ENCODE data around the gene XIRP1. TPM values are rescaled to one million over a fixed set of nuclear protein-coding genes. Genes with fewer than 3 reads are reported as not detected.

The XIRP1 gene
- polyA plus RNA-seq, 1 experiment, result 0.04 TPM

GRCh38 chr3:39168156-39168780, 24.1 kb downstream of the XIRP1 start:
- DNase-seq (ENCODE audit: low read depth), result no peak
- Histone ChIP-seq H3K27me3 (ENCODE audit: control insufficient read depth, insufficient read depth, low read length) (no peaks in the 10 kb centered on the region), H3K36me3 (ENCODE audit: control insufficient read depth, insufficient read depth, low read length) (no peaks in the 10 kb centered on the region), H3K4me3 (ENCODE audit: low read depth, low read length) (no peak overlapping the region)
- ChIA-PET POLR2A (interaction anchor here (2.3 kb wide), 1 partner anchor 10 kb away, joined by 8 read pairs; no protein-coding TSS in a partner anchor), CTCF (interaction anchor here (1.6 to 3.9 kb wide), 3 partner anchors 8 to 42 kb away, joined by 5 to 19 read pairs (median 17); no protein-coding TSS in a partner anchor)
- TF ChIP-seq CTCF (IDR thresholded peaks at IDR 0.05; ENCODE audit: insufficient read depth, low read depth, low read length), result no peak

GRCh38 chr3:39166932-39167532, 25.4 kb downstream of the XIRP1 start:
- DNase-seq (ENCODE audit: low read depth), result peak; percentile 94
- Histone ChIP-seq H3K4me3 (ENCODE audit: low read depth, low read length) (no peak overlapping the region), H3K27me3 (ENCODE audit: control insufficient read depth, insufficient read depth, low read length) (no peaks in the 10 kb centered on the region), H3K36me3 (ENCODE audit: control insufficient read depth, insufficient read depth, low read length) (no peaks in the 10 kb centered on the region)
- TF ChIP-seq CTCF (IDR thresholded peaks at IDR 0.05; ENCODE audit: insufficient read depth, low read depth, low read length), result no peak
- POLR2A ChIA-PET, result interaction anchor here (0.6 to 2.3 kb wide), 2 partner anchors 11 to 217 kb away, joined by 3 to 8 read pairs; no protein-coding TSS in a partner anchor
- CTCF ChIA-PET, result interaction anchor here (1.6 to 3.9 kb wide), 3 partner anchors 10 to 41 kb away, joined by 5 to 19 read pairs (median 17); no protein-coding TSS in a partner anchor

GRCh38 chr3:39166134-39166710, 26.2 kb downstream of the XIRP1 start:
- no peaks in the 10 kb centered on the region for H3K36me3 ChIP-seq (ENCODE audit: control insufficient read depth, insufficient read depth, low read length)
- DNase-seq (ENCODE audit: low read depth), result peak; percentile 87
- CTCF ChIA-PET, result interaction anchor here (0.7 to 3.5 kb wide), 3 partner anchors 40 to 73 kb away, joined by 3 to 19 read pairs (median 3); no protein-coding TSS in a partner anchor
- no peak overlapping the region for H3K4me3 ChIP-seq (ENCODE audit: low read depth, low read length)
- no peaks in the 10 kb centered on the region for H3K27me3 ChIP-seq (ENCODE audit: control insufficient read depth, insufficient read depth, low read length)
- POLR2A ChIA-PET, result interaction anchor here (0.6 kb wide), 2 partner anchors 10 to 218 kb away, joined by 3 to 13 read pairs; no protein-coding TSS in a partner anchor
- TF ChIP-seq CTCF (IDR thresholded peaks at IDR 0.05; ENCODE audit: insufficient read depth, low read depth, low read length), result no peak

- no peak overlapping the region for H3K4me3 ChIP-seq (ENCODE audit: low read depth, low read length)
- DNase-seq (ENCODE audit: low read depth), result no peak
- H3K27me3 ChIP-seq (ENCODE audit: control insufficient read depth, insufficient read depth, low read length), result no peaks in the 10 kb centered on the region
- ChIA-PET CTCF (interaction anchor here (0.7 to 3.5 kb wide), 3 partner anchors 39 to 123 kb away, joined by 3 to 19 read pairs (median 3); no protein-coding TSS in a partner anchor), POLR2A (interaction anchor here (0.6 kb wide), 1 partner anchor 10 kb away, joined by 13 read pairs; no protein-coding TSS in a partner anchor)
- TF ChIP-seq CTCF (IDR thresholded peaks at IDR 0.05; ENCODE audit: insufficient read depth, low read depth, low read length), result no peak
- H3K36me3 ChIP-seq (ENCODE audit: control insufficient read depth, insufficient read depth, low read length), result no peaks in the 10 kb centered on the region
Observed at GRCh38 chr3:39165518-39165917, 26.9 kb downstream of the XIRP1 start.

DNA sequence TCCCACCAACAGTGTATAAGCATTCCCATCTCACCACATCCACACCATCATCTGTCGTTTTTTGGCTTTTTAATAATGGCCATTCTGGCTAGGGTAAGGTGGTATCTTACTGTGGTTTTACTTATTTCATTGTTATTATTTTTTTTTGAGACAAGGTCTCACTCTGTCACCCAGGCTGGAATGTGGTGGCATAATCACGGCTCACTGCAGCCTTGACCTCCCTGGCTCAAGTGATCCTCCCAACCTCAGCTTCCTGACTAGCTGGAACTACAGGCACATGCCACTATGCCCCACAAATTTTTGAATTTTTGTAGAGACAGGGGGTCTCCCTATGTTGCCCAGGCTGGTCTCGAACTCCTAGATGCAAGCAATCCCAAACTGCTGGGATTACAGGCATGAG, 28.0 kb downstream of the XIRP1 start:
- no peaks in the 10 kb centered on the region for H3K36me3 ChIP-seq (ENCODE audit: control insufficient read depth, insufficient read depth, low read length)
- ChIA-PET POLR2A (no interaction called here), CTCF (interaction anchor here (1.4 kb wide), 1 partner anchor 38 kb away, joined by 3 read pairs; no protein-coding TSS in a partner anchor)
- no peaks in the 10 kb centered on the region for H3K27me3 ChIP-seq (ENCODE audit: control insufficient read depth, insufficient read depth, low read length)
- TF ChIP-seq CTCF (IDR thresholded peaks at IDR 0.05; ENCODE audit: insufficient read depth, low read depth, low read length), result no peak
- no peak overlapping the region for H3K4me3 ChIP-seq (ENCODE audit: low read depth, low read length)
- no peak for DNase-seq (ENCODE audit: low read depth)

Measured in BJ (cell line).